ENCODE results near the gene GRIP2. TPM values are rescaled to one million over a fixed set of nuclear protein-coding genes. Genes with fewer than 3 reads are reported as not detected.
"Not testable (repeated sequence)": the region's sequence is repeated elsewhere in the genome, so short reads cannot be mapped to it uniquely, and the experiment has no call there.

Gene GRIP2
- total and polyA plus RNA-seq, 7 donors = under 0.01 to 1.7 (median 0.68) TPM

DNA sequence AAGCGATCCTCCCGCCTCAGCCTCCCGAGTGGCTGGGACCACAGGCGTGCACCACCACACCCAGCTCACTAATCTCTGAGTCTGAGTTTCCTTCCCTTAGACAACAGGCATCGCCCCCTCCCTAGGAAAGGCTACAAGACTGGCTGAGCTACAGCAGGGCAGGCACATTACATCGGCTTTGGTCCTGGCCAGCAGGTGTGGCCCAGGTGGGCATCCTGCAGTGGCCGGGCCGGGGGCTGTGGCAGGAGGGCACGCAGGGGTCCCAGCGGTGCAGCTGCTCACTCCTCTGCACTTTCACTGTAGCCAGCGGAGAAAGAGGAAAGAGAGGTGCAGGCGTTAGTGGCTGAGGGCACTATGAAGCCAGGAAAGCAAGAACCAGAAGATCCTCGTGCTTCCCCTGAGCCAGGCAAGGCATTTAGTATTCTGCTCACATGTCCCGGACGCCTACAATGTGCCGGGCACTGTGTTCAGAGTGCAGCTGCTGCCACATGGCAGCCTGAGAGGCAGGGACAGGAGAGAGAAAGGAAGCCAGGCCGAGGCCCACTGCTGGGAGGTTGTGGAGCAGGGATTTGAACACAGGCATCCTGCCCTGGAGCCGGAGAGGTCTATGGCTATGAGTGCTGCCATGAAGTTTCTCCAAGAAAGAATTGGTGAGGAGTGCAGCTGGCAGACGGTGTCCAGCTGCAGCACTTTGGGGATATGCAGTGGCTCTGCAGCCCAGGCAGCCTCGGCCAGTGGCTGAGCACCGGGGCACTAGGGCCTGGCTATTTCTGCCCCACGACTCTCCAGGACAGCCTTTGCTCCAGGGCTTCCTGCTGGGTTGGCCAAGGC lies 22.3 kb downstream of the GRIP2 start:
- WGBS, 2 donors = 83 to 85% methylated on average over 22 of the region's 22 CpGs

DNA sequence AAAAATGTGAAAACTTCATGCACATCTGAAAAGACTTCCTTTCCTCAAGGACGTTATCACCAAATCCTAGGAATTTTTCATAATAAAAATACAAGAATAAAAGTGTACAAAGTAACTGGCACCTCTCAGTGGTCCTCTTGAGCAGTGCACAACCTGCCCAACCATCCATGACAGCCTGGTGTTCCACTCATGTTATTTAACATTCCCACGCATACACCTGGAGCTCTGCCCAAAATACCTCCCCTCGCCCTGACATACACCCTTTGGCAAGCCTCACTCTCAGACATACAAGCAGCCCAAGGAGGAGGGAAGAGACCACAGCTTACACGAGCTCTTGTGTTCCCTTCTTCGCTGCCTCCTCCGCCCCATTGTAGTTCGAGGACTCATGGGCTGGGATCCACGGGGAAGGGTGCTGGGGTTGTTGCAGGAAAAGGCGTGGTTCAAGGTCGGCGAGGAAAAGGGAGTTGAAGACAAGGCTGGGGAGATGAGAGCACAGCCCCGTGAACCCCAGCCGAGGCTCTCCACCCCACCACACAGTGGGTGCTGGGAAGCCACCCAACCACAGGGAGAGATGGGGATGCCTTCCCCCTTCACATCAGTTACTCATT lies 23.3 kb downstream of the GRIP2 start:
- no peak for DNase-seq
- TF ChIP-seq, protein P1, sequence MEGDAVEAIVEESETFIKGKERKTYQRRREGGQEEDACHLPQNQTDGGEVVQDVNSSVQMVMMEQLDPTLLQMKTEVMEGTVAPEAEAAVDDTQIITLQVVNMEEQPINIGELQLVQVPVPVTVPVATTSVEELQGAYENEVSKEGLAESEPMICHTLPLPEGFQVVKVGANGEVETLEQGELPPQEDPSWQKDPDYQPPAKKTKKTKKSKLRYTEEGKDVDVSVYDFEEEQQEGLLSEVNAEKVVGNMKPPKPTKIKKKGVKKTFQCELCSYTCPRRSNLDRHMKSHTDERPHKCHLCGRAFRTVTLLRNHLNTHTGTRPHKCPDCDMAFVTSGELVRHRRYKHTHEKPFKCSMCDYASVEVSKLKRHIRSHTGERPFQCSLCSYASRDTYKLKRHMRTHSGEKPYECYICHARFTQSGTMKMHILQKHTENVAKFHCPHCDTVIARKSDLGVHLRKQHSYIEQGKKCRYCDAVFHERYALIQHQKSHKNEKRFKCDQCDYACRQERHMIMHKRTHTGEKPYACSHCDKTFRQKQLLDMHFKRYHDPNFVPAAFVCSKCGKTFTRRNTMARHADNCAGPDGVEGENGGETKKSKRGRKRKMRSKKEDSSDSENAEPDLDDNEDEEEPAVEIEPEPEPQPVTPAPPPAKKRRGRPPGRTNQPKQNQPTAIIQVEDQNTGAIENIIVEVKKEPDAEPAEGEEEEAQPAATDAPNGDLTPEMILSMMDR (IDR thresholded peaks at IDR 0.05) = no peak
- TF ChIP-seq POLR2A (IDR thresholded peaks at IDR 0.05) (no peak), EP300 (IDR thresholded peaks at IDR 0.05) (no peak), POLR2AphosphoS5 (IDR thresholded peaks at IDR 0.05) (no peak)
- no peak overlapping the region for H3K27ac ChIP-seq
- intact Hi-C loops (cut with DNase I) = no loop called here
- H3K9me3 ChIP-seq = peaks cover 0 to 3% (median 0%) of the 10 kb centered on the region in 4 donors
- no peaks in the 10 kb centered on the region for H3K36me3 ChIP-seq
- H3K27me3 ChIP-seq = no peaks in the 10 kb centered on the region
- H3K4me3 ChIP-seq = no peak overlapping the region
- WGBS, 2 donors = 55 to 74% methylated on average over 13 of the region's 13 CpGs
- no peaks in the 10 kb centered on the region for H3K4me1 ChIP-seq

More for the DNA sequence above, 22.3 kb downstream of the GRIP2 start:
- no peaks in the 10 kb centered on the region for H3K36me3 ChIP-seq
- peaks cover 0 to 4% (median 0%) of the 10 kb centered on the region in 4 donors for H3K4me1 ChIP-seq
- no peaks in the 10 kb centered on the region for H3K27me3 ChIP-seq
- H3K9me3 ChIP-seq = peaks cover 0 to 3% (median 0%) of the 10 kb centered on the region in 4 donors
- H3K27ac ChIP-seq = no peak overlapping the region
- DNase-seq = peak; percentile 46
- H3K4me3 ChIP-seq = no peak overlapping the region
- intact Hi-C loops (cut with DNase I) = no loop called here
- TF ChIP-seq POLR2A (IDR thresholded peaks at IDR 0.05) (no peak), POLR2AphosphoS5 (IDR thresholded peaks at IDR 0.05) (no peak), EP300 (IDR thresholded peaks at IDR 0.05) (no peak)
- TF ChIP-seq, protein P1 (IDR thresholded peaks at IDR 0.05) = no peak

DNA sequence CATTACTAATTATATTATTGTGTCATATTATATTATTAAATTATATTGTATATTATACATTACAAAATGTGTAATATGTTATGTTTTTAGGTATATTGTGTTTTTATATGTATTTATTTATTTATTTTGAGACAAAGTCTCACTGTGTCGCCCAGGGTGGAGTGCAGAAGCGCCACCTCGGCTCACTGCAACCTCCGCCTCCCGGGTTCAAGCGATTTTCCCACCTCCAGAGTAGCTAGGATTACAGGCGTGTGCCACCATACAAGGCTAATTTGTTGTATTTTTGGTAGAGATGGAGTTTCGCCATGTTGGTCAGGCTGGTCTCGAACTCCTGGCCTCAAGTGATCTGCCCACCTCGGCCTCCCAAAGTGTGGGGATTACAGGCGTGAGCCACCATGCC lies 24.6 kb downstream of the GRIP2 start:
- WGBS, 2 donors = 94 to 95% methylated on average over 11 of the region's 11 CpGs
- H3K36me3 ChIP-seq; H3K4me3 ChIP-seq; DNase-seq; H3K27me3 ChIP-seq; H3K4me1 ChIP-seq; H3K27ac ChIP-seq; H3K9me3 ChIP-seq; intact Hi-C loops (cut with DNase I): not testable (repeated sequence)

DNA sequence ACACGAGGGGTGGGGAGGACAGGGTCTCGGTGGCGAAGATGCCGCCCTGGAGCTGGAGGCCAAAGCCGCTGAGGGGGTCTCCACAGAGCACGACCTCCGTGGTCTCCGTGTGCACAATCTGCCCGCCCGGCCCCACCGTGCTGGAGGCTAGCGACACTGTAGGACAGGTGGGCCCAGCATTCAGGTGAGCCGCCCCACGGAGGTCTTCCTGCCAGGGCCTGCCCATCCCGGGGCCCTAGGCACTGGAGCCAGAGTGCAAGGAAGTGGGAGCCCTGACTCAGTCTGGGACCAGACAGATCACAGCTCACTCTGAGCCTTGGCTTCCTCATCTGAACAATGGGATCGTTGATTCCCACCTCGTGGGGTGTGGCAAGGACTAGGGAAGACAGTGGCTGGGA lies 25.8 kb downstream of the GRIP2 start:
- Histone ChIP-seq H3K4me3 (no peak overlapping the region), H3K4me1 (no peaks in the 10 kb centered on the region), H3K36me3 (no peaks in the 10 kb centered on the region), H3K27ac (no peak overlapping the region), H3K27me3 (no peaks in the 10 kb centered on the region), H3K9me3 (peaks cover 0 to 3% (median 0%) of the 10 kb centered on the region in 4 donors)
- 81 to 90% methylated on average over 17 of the region's 17 CpGs for WGBS, 2 donors
- intact Hi-C loops (cut with DNase I) = no loop called here
- peak; percentile 59 for DNase-seq
- TF ChIP-seq POLR2A (IDR thresholded peaks at IDR 0.05) (no peak), POLR2AphosphoS5 (IDR thresholded peaks at IDR 0.05) (no peak), EP300 (IDR thresholded peaks at IDR 0.05) (no peak)
- TF ChIP-seq, protein P1 (IDR thresholded peaks at IDR 0.05) = no peak

DNA sequence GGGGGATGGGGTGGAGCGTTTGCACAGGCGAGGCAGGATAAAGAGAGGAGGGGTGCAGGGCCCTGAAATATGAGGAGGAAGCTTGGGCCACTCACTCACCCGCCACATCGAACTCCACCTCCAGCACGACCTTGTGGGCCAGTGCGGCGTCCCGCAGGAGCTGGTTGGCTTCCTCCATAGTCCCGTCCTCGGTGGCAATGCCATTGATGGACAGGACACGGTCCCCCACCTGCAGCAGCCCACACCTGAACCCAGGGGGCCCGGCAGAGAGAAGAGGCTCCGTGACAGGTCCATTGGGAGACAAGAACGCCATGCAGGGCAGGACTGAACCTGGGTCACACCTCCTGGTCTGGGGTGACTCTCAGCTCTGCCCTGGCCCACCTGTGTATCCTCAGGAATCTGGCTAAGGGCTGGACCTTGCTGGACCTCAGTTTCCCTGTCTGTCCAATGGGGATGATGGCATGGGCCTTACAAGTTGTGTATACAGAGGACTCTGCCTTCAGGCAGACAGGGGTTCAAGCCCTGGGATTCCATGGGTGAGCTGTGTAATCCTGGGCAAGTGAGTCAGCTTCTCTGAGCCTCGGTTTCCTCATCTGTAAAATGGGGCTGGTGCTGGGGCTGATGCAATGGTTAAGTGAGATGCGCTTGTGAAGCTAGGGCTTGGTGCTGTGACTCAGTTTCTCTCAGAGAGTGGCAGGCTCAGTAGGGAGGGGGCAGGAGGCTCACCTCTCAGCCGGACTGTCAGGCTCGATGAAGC lies 26.4 kb downstream of the GRIP2 start:
- Histone ChIP-seq H3K27me3 (no peaks in the 10 kb centered on the region), H3K36me3 (no peaks in the 10 kb centered on the region), H3K4me3 (no peak overlapping the region), H3K9me3 (peaks cover 0 to 3% (median 0%) of the 10 kb centered on the region in 4 donors), H3K4me1 (peaks cover 0 to 5% (median 2%) of the 10 kb centered on the region in 4 donors), H3K27ac (no peak overlapping the region)
- intact Hi-C loops (cut with DNase I) = no loop called here
- WGBS, 2 donors = 74 to 76% methylated on average over 18 of the region's 18 CpGs
- TF ChIP-seq POLR2A (IDR thresholded peaks at IDR 0.05) = no peak
- TF ChIP-seq EP300 (IDR thresholded peaks at IDR 0.05) = no peak
- TF ChIP-seq, protein P1 (IDR thresholded peaks at IDR 0.05) = no peak
- TF ChIP-seq POLR2AphosphoS5 (IDR thresholded peaks at IDR 0.05) = no peak
- DNase-seq = peak; percentile 51
